Left cardiac atrium (tissue), 4 donors: ENCODE results near the gene SP4. TPM values are rescaled to one million over a fixed set of nuclear protein-coding genes. Genes with fewer than 3 reads are reported as not detected.

Source experiments
- ATAC-seq, 2 donors: fragments of 200-7000 bp; cut with Tn5 transposase; one replicate each; pipeline ENCODE4 v1.9.1; 2020; ENCODE audit warnings: mild to moderate bottlenecking in 2 of 2, moderate library complexity in 2 of 2
- DNase-seq: peaks from one replicate; pipeline ENCODE4 v3.0.0-alpha.2; 2020
- intact Hi-C, 2 donors: fragments of 100-400 bp; cut with DNase I; formaldehyde crosslinking; loops; one replicate each; pipeline versions ENCODE4 v1.14.1 to v1.15.1; 2022 to 2023
- total RNA-seq, 2 donors: library from RNA; stranded (reverse); fragmentation: NEBNext Ultra II Directional; extraction: Animal tissue kit (Norgen Biotek cat#: 25700); gene quantifications; one replicate each; pipeline ENCODE4 v1.2.1, GENCODE V29; 2021
- donor health status: DM: no; HTN: yes; CAD: no.
- donor health status: DM: no; HTN: yes; CAD: no; lungs with severe emphysema.
- donor health status: DM: yes; HTN: yes; CAD: no.
- donor health status: Dilated cardiomyopathy.

The SP4 gene
- total RNA-seq, 2 donors from 2014 or later, result 5.2 to 6.1 TPM

GRCh38 chr7:21429786-21430574 lies 2.1 kb downstream of the SP4 start:
- intact Hi-C loops, result no loop called here
- no peak for DNase-seq

GRCh38 chr7:21430575-21430954 lies 2.7 kb downstream of the SP4 start:
- no peak for ATAC-seq
- intact Hi-C loops, result no loop called here

More at GRCh38 chr7:21429786-21430574, 2.1 kb downstream of the SP4 start:
- no peak for ATAC-seq

GRCh38 chr7:21443149-21443841 lies 15.4 kb downstream of the SP4 start:
- DNase-seq (no peak), ATAC-seq (no peak)
- intact Hi-C loops, result no loop called here

More at GRCh38 chr7:21430575-21430954, 2.7 kb downstream of the SP4 start:
- DNase-seq, result no peak

GRCh38 chr7:21448974-21449373 lies 21.1 kb downstream of the SP4 start:
- DNase-seq, result no peak
- no peak for ATAC-seq
- intact Hi-C loops, result no loop called here

- intact Hi-C loops, result no loop called here
- no peak for ATAC-seq
- DNase-seq, result no peak
Measured at GRCh38 chr7:21450076-21450475, 22.2 kb downstream of the SP4 start.

- DNase-seq (no peak), ATAC-seq (no peak)
- intact Hi-C loops, result no loop called here
Measured at GRCh38 chr7:21450941-21451340, 23.1 kb downstream of the SP4 start.

- ATAC-seq (no peak), DNase-seq (no peak)
- intact Hi-C loops, result no loop called here
Measured at GRCh38 chr7:21454182-21454581, 26.3 kb downstream of the SP4 start.

- no peak for ATAC-seq
- intact Hi-C loops, result no loop called here
Measured at GRCh38 chr7:21454906-21455305, 27.0 kb downstream of the SP4 start.

GRCh38 chr7:21461282-21461681 lies 33.4 kb downstream of the SP4 start:
- ATAC-seq, result no peak
- no peak for DNase-seq
- intact Hi-C loops, result no loop called here

More at GRCh38 chr7:21454906-21455305, 27.0 kb downstream of the SP4 start:
- DNase-seq, result no peak

- ATAC-seq (no peak), DNase-seq (no peak)
- intact Hi-C loops, result no loop called here
Measured at GRCh38 chr7:21462081-21462480, 34.2 kb downstream of the SP4 start.

- intact Hi-C loops, result no loop called here
- ATAC-seq (no peak), DNase-seq (no peak)
Measured at GRCh38 chr7:21463524-21463923, 35.6 kb downstream of the SP4 start.

- intact Hi-C loops, result no loop called here
- no peak for ATAC-seq
- DNase-seq, result no peak
Measured at GRCh38 chr7:21468969-21469368, 41.1 kb downstream of the SP4 start.

- intact Hi-C loops, result no loop called here
- no peak for DNase-seq
- ATAC-seq, result no peak
Measured at GRCh38 chr7:21469894-21470293, 42.0 kb downstream of the SP4 start.

- intact Hi-C loops, result no loop called here
- no peak for DNase-seq
- ATAC-seq, result no peak
Measured at GRCh38 chr7:21472029-21472428, 44.1 kb downstream of the SP4 start.

GRCh38 chr7:21476429-21476828 lies 48.5 kb downstream of the SP4 start:
- intact Hi-C loops, result no loop called here
- DNase-seq (no peak), ATAC-seq (no peak)

GRCh38 chr7:21480693-21481403 lies 53.0 kb downstream of the SP4 start:
- ATAC-seq (no peak), DNase-seq (no peak)
- intact Hi-C loops, result no loop called here

- ATAC-seq (no peak), DNase-seq (no peak)
- intact Hi-C loops, result no loop called here
Measured at GRCh38 chr7:21486511-21486910, 58.6 kb downstream of the SP4 start.

- intact Hi-C loops, result no loop called here
- no peak for ATAC-seq
- DNase-seq, result no peak
Measured at GRCh38 chr7:21495731-21496130, 67.8 kb downstream of the SP4 start.

- intact Hi-C loops, result no loop called here
- DNase-seq, result no peak
- no peak for ATAC-seq
Measured at GRCh38 chr7:21497072-21497471, 69.2 kb downstream of the SP4 start.
